Pons (tissue), 1 donor: Measurements from ENCODE around the gene TDRD6.
A peak's percentile ranks its signal among the peaks of the same experiment; 100 is the strongest.

Experiments used
- DNase-seq: peaks from one replicate; pipeline ENCODE4 v3.0.0-alpha.2; 2016; ENCODE audit warnings: low spot score

The TDRD6 gene

GRCh38 chr6:46688117-46688965 lies 656 bp downstream of the TDRD6 start:
- no peak for DNase-seq

- DNase-seq, result no peak
These were observed 1.3 kb downstream of the TDRD6 start for GRCh38 chr6:46688966-46689335.

GRCh38 chr6:46689657-46690056 lies 2.0 kb downstream of the TDRD6 start:
- no peak for DNase-seq

GRCh38 chr6:46690141-46690755 lies 2.6 kb downstream of the TDRD6 start:
- no peak for DNase-seq

GRCh38 chr6:46690911-46691451 lies 3.3 kb downstream of the TDRD6 start:
- DNase-seq, result no peak

GRCh38 chr6:46699970-46700369 lies 12.3 kb downstream of the TDRD6 start:
- no peak for DNase-seq

- DNase-seq, result peak; percentile 70
These were observed 16.9 kb downstream of the TDRD6 start for GRCh38 chr6:46704562-46704961.

GRCh38 chr6:46706464-46706863 lies 18.8 kb downstream of the TDRD6 start:
- no peak for DNase-seq

- DNase-seq, result no peak
These were observed 23.8 kb downstream of the TDRD6 start for GRCh38 chr6:46711491-46711890.

GRCh38 chr6:46715141-46715540 lies 27.5 kb downstream of the TDRD6 start:
- no peak for DNase-seq

GRCh38 chr6:46719099-46719498 lies 31.4 kb downstream of the TDRD6 start:
- no peak for DNase-seq

GRCh38 chr6:46720401-46720800 lies 32.7 kb downstream of the TDRD6 start:
- DNase-seq, result no peak

- no peak for DNase-seq
These were observed 42.2 kb downstream of the TDRD6 start for GRCh38 chr6:46729787-46730326.

- peak; percentile 59 for DNase-seq
These were observed 43.3 kb downstream of the TDRD6 start for GRCh38 chr6:46730921-46731461.

- DNase-seq, result peak; percentile 18
These were observed 45.7 kb downstream of the TDRD6 start for GRCh38 chr6:46733341-46733801.

GRCh38 chr6:46734867-46735719 lies 47.4 kb downstream of the TDRD6 start, which contains the start of gene PLA2G7:
Gene PLA2G7, minus strand, starts transcription at chr6:46735375. Its CDS starts 12,484 bp downstream, at chr6:46722891.
- peak; percentile 12 for DNase-seq

- DNase-seq, result no peak
These were observed 48.0 kb downstream of the TDRD6 start for GRCh38 chr6:46735720-46736031.

GRCh38 chr6:46736906-46737305 lies 49.2 kb downstream of the TDRD6 start:
- no peak for DNase-seq

GRCh38 chr6:46741482-46741881 lies 53.8 kb downstream of the TDRD6 start:
- no peak for DNase-seq

GRCh38 chr6:46741910-46742309 lies 54.2 kb downstream of the TDRD6 start:
- DNase-seq, result no peak

- no peak for DNase-seq
These were observed 55.9 kb downstream of the TDRD6 start for GRCh38 chr6:46743425-46744158.
